Measurements from ENCODE around the gene REX1BD. TPM values are rescaled to one million over a fixed set of nuclear protein-coding genes. Genes with fewer than 3 reads are reported as not detected.
"Not testable (repeated sequence)": the region's sequence is repeated elsewhere in the genome, so short reads cannot be mapped to it uniquely, and the experiment has no call there.

The REX1BD gene
- 100 to 1,000 TPM in 1 of 4 donors, 10 to 100 TPM in 3; 29.7 to 295 (median 74.2) TPM for total RNA-seq

- intact Hi-C loops (cut with DNase I; ENCODE audit: low total_unique reads): no loop called here
- Histone ChIP-seq H3K36me3 (no peaks in the 10 kb centered on the region), H3K4me3 (peak within 1 kb of the TSS; percentile 48 to 84), H3K9me3 (no peaks in the 10 kb centered on the region), H3K27me3 (no peaks in the 10 kb centered on the region), H3K4me1 (peaks cover 0 to 6% of the 10 kb centered on the region in 2 donors), H3K27ac (peak within 1 kb of the TSS; percentile 88 to 89)
- DNase-seq: peak; percentile 84
- TF ChIP-seq POLR2A (IDR thresholded peaks at IDR 0.05) (peak; percentile 19 to 47), CTCF (IDR thresholded peaks at IDR 0.05) (peak; percentile 77 to 92 (median 86))
These were observed at the start of gene REX1BD for GRCh38 chr19:18588611-18589379. Gene REX1BD (plus strand): TSS chr19:18588798. CDS start chr19:18588802, 4 bp downstream.

GRCh38 chr19:18539372-18539771, 49.2 kb upstream of the REX1BD start:
- no peaks in the 10 kb centered on the region for H3K27me3 ChIP-seq
- no peaks in the 10 kb centered on the region for H3K9me3 ChIP-seq
- H3K4me3 ChIP-seq: no peak overlapping the region
- H3K4me1 ChIP-seq: peaks cover 0 to 6% of the 10 kb centered on the region in 2 donors
- TF ChIP-seq CTCF (IDR thresholded peaks at IDR 0.05) (no peak), POLR2A (IDR thresholded peaks at IDR 0.05) (no peak)
- no peak for DNase-seq
- intact Hi-C loops (cut with DNase I; ENCODE audit: low total_unique reads): no loop called here
- no peaks in the 10 kb centered on the region for H3K36me3 ChIP-seq
- H3K27ac ChIP-seq: no peak overlapping the region

- H3K4me3 ChIP-seq; H3K4me1 ChIP-seq; intact Hi-C loops (cut with DNase I; ENCODE audit: low total_unique reads); H3K36me3 ChIP-seq; H3K27ac ChIP-seq; DNase-seq; H3K27me3 ChIP-seq; H3K9me3 ChIP-seq: not testable (repeated sequence)
These were observed 48.4 kb upstream of the REX1BD start for GRCh38 chr19:18540200-18540599.

- no peaks in the 10 kb centered on the region for H3K36me3 ChIP-seq
- intact Hi-C loops (cut with DNase I; ENCODE audit: low total_unique reads): no loop called here
- TF ChIP-seq POLR2A (IDR thresholded peaks at IDR 0.05) (no peak), CTCF (IDR thresholded peaks at IDR 0.05) (no peak)
- no peaks in the 10 kb centered on the region for H3K27me3 ChIP-seq
- no peak overlapping the region for H3K4me3 ChIP-seq
- H3K9me3 ChIP-seq: no peaks in the 10 kb centered on the region
- H3K27ac ChIP-seq: peak overlapping the region in 1 of 2 donors; percentile 92
- peaks cover 0 to 6% of the 10 kb centered on the region in 2 donors for H3K4me1 ChIP-seq
- DNase-seq: no peak
These were observed 47.2 kb upstream of the REX1BD start for GRCh38 chr19:18541258-18541991.

- intact Hi-C loops (cut with DNase I; ENCODE audit: low total_unique reads): no loop called here
- Histone ChIP-seq H3K27me3 (no peaks in the 10 kb centered on the region), H3K9me3 (no peaks in the 10 kb centered on the region), H3K4me3 (peak overlapping the region; percentile 71 to 100), H3K36me3 (no peaks in the 10 kb centered on the region), H3K27ac (peak overlapping the region; percentile 92 to 96), H3K4me1 (peaks cover 0 to 6% of the 10 kb centered on the region in 2 donors)
- TF ChIP-seq POLR2A (IDR thresholded peaks at IDR 0.05) (no peak), CTCF (IDR thresholded peaks at IDR 0.05) (no peak)
- no peak for DNase-seq
These were observed 46.3 kb upstream of the REX1BD start for GRCh38 chr19:18541992-18542940.

Measured in uterus (tissue), 4 donors.